Hindlimb muscle (tissue), 1 donor: ENCODE results near the gene THOP1. TPM values are rescaled to one million over a fixed set of nuclear protein-coding genes. Genes with fewer than 3 reads are reported as not detected.

Source experiments
- DNase-seq: peaks from one replicate; pipeline ENCODE4 v3.0.0-alpha.2; 2013
- polyA plus RNA-seq: library from polyadenylated mRNA; unstranded; fragments of 120-200 nt; gene quantifications from one replicate; pipeline ENCODE4 v1.2.1, GENCODE V29; 2013; ENCODE audit not compliant: insufficient read length

The THOP1 gene
- polyA plus RNA-seq, 1 donor = 54.2 TPM

DNA sequence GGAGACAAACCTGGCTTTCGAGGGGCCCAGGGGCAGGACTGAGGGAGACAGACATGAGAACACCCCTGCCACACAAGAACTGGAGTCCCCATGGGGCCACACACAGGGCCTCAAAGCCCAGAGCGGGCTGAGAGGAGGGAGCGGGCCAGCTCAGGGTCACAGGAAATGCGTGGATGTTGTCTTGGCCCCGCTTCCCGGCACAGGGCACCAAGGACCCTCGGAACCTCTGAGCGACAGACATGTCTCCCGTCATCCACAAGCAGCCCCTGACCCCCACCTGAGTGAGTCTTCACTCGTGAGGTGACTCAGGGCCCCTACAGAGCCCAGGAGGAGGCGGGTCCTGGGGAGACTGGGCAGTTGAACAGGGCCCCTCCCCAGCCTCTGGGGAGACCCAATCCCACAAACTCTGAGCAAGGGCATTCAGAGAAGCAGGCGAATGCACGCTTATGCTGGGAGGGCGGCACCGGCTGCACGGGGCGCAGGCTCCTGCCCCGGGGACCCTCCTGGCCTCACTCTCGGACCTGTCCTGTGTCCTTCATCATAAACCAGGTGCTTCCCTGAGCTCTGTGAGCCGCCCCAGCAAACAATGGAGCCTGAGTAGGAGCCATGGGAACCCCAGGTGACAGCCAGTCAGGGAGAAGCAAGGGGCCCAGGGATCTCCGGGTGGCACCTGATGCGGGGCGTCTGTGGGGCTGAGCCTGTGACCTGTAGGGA, 22.4 kb upstream of the THOP1 start:
- DNase-seq = no peak

DNA sequence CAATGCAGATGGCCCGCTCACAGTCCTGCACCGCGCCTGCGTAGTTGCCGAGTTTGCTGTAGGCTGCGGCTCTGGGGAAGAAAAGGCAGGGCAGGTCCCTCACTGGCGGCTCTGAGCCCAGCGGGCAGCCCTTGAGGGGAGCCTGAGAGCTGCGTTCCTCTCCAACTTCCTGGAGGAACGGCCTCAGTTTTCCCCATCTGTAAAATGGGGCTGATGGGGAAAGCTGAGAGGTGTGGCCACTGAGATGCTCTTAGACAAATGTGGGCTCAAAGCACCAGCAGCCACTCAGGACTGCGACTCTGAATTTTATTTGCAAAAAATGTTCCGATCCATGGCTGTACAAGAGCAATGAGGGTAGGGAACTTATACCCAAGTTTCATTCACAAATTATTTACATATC, 21.6 kb upstream of the THOP1 start:
- no peak for DNase-seq

- DNase-seq = no peak
Observed at GRCh38 chr19:2764945-2765344, 20.4 kb upstream of the THOP1 start.

- DNase-seq = no peak
Observed at GRCh38 chr19:2765376-2765775, 19.9 kb upstream of the THOP1 start.

DNA sequence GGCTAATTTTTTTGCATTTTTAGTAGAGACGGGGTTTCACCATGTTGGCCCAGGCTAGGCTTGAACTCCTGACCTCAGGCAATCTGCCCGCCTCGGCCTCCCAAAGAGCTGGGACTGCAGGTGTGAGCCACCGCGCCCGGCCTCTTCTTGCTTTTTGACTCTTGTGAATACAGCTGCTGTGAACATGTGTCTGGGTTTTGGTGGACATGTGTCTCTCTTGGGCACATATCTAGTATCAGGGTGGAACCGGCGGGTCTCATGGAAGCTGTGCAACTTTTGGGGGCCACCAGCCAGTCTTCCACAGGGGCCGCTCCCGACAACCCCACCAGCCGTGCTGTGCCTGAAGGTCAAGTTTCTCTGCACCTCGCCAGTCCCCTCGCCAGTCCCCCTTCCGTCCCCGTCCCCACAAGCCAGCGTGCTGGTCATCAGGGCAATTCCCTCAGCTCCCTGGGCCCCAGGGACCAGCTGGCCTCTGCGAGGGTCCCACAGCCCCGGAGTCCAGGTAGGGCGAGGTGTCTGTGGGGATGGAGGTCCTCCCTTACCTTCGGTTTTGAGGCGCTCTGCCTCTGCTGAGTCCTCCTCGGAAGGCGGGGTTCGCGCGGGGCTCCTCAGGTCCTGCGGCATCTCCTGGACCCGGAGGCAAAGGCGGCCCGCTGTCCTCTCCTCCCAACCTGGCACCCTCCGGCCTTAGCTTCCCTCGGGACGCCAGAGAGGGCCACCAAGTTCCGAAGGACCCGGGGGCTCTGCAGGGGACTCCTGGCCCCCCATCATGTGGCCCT, 18.5 kb upstream of the THOP1 start:
- DNase-seq = no peak

GRCh38 chr19:2767688-2768087, 17.6 kb upstream of the THOP1 start:
- DNase-seq = no peak

GRCh38 chr19:2768365-2769132, 16.8 kb upstream of the THOP1 start:
- DNase-seq = no peak

DNA sequence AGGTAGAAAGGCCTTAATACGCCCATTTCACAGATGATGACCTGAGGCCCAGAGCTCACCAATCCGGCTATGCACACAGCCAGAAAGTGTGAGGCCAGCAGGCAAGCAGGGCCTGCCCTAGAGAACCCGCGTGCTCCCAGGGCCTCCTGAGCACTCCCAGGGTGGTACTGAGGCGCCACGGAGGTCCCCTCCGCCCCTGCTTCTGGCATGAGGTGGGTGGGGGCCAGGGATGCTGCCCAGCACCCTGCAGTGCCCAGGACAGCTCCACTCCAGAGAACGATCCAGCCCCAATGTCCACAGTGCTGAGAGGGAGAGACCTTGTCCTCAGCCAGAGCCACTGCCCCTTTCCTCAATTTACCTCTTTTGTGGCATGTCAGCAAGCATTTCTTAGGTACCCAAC, 16.1 kb upstream of the THOP1 start:
- DNase-seq = no peak

DNA sequence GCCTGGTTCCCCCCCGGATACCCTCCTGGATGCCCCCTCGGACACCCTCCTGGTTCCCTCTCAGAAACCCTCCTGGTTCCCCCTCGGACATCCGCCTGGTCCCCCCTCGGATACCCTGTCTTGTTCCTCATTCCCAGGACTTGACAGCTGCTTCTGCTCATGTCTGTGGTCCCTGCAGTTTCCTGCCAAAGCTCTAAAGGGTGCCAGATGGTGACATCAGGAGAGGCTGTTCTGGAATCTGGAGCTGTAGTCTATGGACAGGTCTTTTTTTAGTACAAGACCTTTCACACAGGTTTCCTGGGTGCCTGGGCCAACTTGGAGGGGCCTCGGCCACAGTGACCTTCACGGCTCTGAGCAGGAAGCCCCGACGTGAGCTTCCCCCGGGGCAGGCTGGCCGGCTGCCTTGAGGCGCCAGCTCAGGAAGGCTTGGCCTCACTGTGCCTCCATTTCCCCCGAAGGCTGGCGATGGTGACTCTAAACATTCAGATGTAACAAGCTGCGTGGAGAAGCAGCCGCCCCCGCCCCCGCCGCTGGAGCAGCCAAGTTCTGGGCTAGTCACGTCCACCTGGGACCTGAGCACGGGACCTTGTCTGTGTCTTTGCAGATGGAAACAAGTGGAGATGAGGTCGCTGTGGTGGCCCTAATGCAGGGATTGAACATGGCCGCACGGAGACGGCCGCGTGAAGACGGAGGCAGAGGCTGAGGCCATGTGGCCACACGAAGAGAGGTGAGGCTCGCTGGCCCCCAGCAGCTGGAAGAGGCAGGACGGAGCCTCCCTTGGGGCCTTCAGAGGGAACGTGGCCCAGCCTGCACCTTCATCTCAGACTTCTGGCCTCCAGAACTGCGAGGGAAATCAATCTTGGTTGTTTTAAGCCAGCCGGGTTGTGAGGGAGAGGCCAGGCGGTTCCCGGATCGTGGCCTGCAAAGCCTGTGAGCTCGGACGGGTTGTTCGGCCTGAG, 15.0 kb upstream of the THOP1 start:
- peak; percentile 67 for DNase-seq

- peak; percentile 24 for DNase-seq
Observed at GRCh38 chr19:2771786-2772674, 13.3 kb upstream of the THOP1 start.

DNA sequence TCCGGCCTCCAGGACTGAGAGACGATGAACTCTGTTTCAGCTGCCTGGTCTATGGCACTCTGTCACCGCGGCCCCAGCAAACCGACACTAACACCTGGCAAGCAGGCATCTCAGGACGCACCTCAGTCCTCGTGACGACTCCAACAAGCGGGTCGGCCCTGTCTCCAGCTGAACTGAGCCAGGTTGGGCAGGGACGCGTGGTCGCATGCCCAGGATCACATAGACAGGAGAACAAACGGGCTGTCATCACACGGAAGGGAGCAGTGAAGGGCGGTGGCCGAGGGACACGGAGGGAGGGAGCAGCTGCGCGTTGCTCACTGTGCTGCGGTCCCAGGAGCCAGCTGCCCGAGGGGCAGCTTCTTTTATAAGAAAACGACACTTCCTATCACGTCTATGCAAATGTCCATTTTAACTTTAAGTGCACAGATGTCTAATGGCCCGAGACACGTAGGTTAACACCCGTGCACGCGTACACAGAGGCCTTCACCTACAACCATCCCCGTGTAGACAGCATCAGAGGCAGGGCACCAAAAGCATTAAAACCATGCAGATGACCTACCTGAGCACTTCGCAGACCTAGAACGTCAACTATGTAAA, 11.1 kb upstream of the THOP1 start:
- DNase-seq = no peak

GRCh38 chr19:2774953-2775555, 10.2 kb upstream of the THOP1 start:
- no peak for DNase-seq

DNA sequence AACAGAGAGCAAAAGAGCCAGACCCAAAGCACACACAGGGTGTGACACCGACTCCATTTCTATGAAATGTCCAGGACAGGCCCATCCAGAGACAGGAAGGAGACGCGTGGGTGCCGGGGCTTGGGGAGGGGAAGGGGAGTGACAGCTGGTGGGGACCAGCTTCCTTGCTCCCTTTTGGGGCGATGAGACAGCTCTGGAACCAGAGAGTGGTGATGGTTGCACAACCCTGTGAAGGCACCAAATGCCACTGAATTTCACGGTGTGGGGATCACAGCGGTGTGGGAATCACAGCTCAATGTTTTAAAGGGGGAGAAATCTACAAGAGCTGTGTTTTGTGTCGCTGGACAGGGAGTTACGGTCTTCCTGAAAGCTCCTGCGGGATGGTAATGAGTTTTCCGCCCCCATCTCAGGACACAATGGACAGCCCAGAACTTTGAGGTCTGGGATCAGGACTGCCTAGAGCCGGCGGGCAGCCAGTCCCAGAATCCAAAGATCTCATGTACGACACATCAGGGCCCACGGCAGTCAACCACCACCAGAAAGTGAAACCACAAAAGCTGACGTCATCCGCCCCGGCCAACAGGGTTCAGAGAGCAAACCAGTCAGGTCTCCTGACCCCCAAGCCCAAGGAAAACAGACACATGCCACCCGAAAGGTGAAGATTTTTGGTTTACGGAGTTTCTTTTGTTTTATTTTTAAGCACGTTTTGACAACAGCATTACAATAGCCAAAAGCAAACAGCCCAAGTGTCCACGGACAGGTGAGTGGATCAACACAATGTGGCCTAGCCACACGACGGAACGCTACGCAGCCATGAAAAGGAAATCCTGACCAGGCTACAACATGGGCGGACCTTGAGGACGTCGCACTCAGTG, 9.5 kb upstream of the THOP1 start:
- no peak for DNase-seq

DNA sequence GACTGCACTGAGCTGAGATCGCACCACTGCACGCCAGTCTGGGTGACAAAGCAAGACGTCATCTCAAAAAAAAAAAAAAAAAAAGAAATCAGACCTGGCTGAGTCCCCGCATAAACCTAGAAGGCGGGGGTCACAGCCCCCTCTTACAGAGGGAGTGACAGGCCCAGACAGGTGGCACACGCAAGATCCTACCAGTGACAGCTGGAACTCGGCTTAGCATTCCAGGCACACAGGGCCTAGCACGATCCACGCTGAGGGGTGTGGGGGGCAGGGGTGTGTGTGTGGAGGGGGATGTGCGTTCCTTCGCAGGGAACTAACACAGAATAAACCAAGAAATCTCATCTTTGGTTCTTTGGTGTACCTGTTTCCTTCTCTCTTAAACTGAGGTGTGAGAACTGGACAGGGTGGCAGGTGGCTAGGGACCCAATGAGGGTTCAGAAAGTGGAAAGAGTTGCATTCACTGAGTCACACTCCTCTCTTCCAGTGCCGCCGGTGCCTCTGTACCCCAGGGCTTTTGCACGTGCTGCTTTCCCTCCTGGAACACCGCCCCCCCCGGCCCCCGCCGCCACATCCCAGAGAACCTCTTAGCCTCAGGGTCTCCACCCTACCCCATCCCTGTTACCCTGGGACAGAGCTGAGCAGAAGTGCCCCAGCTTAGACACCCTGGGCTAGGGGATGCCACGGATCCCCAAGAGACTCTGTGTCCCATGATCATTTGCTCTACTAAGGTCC, 7.2 kb upstream of the THOP1 start:
- no peak for DNase-seq

- DNase-seq = no peak
Observed at GRCh38 chr19:2779121-2779740, 6.1 kb upstream of the THOP1 start.

DNA sequence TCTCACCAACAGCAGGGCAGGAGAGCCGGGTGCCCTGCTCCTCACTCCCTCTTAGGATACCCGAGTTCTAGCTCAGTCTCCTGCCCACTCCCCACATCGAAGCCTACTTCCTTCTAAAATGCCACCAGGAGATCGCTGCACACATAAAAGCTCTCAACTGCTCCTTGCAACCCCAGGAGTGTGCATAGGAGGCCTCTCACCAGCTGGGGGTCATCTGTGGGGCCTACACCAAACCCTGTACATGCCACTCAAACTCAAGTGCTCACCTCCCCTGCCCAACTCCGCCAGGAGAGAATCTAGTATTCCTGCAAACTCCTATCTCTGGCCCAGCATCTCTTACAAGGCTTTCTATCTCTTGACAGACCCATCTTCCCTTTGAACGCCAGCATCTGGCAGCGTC, 5.0 kb upstream of the THOP1 start:
- no peak for DNase-seq

GRCh38 chr19:2782329-2782935, 2.9 kb upstream of the THOP1 start:
- no peak for DNase-seq
